Activated CD8-positive, alpha-beta memory T cell treated with anti-CD3 and anti-CD28 coated beads for 36 hours (primary cell): ENCODE measurements around the gene UBE2G1. TPM values are rescaled to one million over a fixed set of nuclear protein-coding genes. Genes with fewer than 3 reads are reported as not detected.
"Not testable (repeated sequence)": the region's sequence is repeated elsewhere in the genome, so short reads cannot be mapped to it uniquely, and the experiment has no call there.

Source experiments
- CTCF ChIA-PET: fragments of 350-600 bp; sonication (Branson Sonifier 250); formaldehyde crosslinking; loops from one replicate; lab custom pipeline; 2021; ENCODE audit warnings: antibody characterized with exemption; lab: Charles Lee
- POLR2A ChIA-PET: fragments of 350-600 bp; sonication (Branson Sonifier 250); formaldehyde crosslinking; loops from one replicate; lab custom pipeline; 2021; ENCODE audit warnings: antibody characterized with exemption; lab: Charles Lee
- total RNA-seq, 2 experiments: library from RNA; stranded (reverse); gene quantifications; one replicate each; pipeline ENCODE4 v1.2.3, GENCODE V29; 2021

UBE2G1 gene
- total RNA-seq, 2 experiments from 2014 or later, result 64.1 to 69.5 TPM

GRCh38 chr17:4350214-4350613, 16.3 kb downstream of the UBE2G1 start:
- CTCF ChIA-PET, result interaction anchor here (0.8 kb wide), 1 partner anchor 18 kb away, joined by 4 read pairs; no protein-coding TSS in a partner anchor
- POLR2A ChIA-PET, result not testable (repeated sequence)

GRCh38 chr17:4345581-4346252, 20.8 kb downstream of the UBE2G1 start:
- CTCF ChIA-PET, result interaction anchor here (2.1 kb wide), 1 partner anchor 41 kb away, joined by 6 read pairs; no protein-coding TSS in a partner anchor
- POLR2A ChIA-PET, result no interaction called here

GRCh38 chr17:4344926-4345325, 21.5 kb downstream of the UBE2G1 start:
- POLR2A ChIA-PET, result no interaction called here
- CTCF ChIA-PET, result interaction anchor here (1.2 to 2.1 kb wide), 2 partner anchors 40 to 129 kb away, joined by 3 to 6 read pairs; no protein-coding TSS in a partner anchor

- POLR2A ChIA-PET, result no interaction called here
- CTCF ChIA-PET, result no interaction called here
These were observed 23.9 kb downstream of the UBE2G1 start for GRCh38 chr17:4342535-4342934.

DNA sequence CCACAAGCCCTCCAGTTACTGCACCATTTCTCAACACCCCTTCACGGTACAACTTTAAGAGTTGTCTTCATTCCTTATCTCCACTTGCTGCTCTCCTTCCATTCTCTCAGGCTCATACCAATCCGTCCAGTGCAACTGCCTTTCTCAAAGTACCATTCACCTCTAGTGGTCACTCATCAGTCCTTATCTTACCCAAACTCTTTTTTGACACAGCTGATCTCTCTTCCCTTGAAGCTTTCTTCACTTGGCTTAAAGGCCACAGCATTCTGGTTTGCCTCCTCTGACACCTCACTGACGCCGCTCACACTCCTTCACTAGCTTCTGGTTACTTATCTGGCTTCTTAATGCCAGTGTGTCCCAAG, 24.9 kb downstream of the UBE2G1 start:
- ChIA-PET POLR2A (no interaction called here), CTCF (interaction anchor here (0.7 kb wide), 1 partner anchor 14 kb away, joined by 3 read pairs; no protein-coding TSS in a partner anchor)

- ChIA-PET POLR2A (no interaction called here), CTCF (interaction anchor here (0.7 kb wide), 1 partner anchor 14 kb away, joined by 3 read pairs; no protein-coding TSS in a partner anchor)
These were observed 25.4 kb downstream of the UBE2G1 start for GRCh38 chr17:4340914-4341615.

- ChIA-PET POLR2A (no interaction called here), CTCF (no interaction called here)
These were observed 31.5 kb downstream of the UBE2G1 start for GRCh38 chr17:4334776-4335584.

- ChIA-PET CTCF (no interaction called here), POLR2A (no interaction called here)
These were observed 32.1 kb downstream of the UBE2G1 start for GRCh38 chr17:4334332-4334731.

- POLR2A ChIA-PET, result no interaction called here
- CTCF ChIA-PET, result interaction anchor here (1.2 to 1.4 kb wide), 2 partner anchors 68 to 117 kb away, joined by 3 read pairs; no protein-coding TSS in a partner anchor
These were observed 33.4 kb downstream of the UBE2G1 start for GRCh38 chr17:4333041-4333440.

DNA sequence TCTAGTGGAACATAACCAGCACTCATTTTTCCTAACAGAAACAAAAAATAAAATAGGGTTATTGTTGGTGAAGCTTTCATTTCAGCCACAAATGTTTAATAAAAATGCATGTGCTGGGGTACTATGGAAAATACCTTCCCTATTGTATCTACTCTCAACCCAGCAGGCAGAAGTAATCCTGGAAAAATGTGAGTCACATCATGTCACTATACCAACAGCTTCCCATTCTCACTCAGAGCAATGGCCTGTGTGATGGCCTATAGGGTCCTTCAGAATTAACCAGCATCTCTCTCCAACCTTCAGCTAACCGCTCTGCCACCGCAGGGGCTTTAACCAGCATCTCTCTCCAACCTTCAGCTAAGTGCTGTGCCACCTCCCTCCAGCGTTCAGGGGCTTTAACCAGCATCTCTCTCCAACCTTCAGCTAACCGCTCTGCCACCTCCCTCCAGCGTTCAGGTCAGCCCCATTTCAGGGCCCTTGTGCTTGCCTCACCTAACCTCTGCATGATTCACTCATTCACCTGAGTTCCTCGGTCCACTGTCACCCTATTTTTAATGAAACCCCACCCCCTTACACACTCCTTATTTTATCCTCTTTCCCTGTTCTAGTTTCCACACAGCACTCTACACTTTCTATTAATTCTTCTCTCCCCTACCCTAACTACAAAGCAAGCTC, 34.0 kb downstream of the UBE2G1 start:
- POLR2A ChIA-PET, result no interaction called here
- CTCF ChIA-PET, result interaction anchor here (1.0 to 1.4 kb wide), 3 partner anchors 18 to 117 kb away, joined by 3 to 4 read pairs (median 3); no protein-coding TSS in a partner anchor

DNA sequence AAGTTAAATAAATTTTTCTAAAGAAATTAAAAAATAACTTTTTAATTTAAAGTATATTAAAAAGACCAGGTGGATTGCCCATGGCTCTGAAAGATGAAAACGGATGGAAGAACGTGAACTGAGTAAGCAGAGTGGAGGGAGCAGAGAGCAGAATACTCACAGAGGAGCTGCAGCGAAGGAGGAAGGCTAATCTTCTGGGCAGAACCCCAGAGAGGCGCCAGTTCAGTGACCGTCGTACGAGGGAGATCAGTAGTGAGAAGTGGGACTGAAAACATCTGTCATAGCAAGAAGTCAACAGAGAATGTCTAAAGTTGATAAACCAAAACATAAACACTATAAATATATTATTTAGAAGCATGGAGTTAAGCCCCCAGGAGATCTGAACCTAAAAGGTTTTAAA, 34.9 kb downstream of the UBE2G1 start:
- CTCF ChIA-PET, result interaction anchor here (1.0 to 1.4 kb wide), 2 partner anchors 19 to 116 kb away, joined by 3 to 4 read pairs; no protein-coding TSS in a partner anchor

DNA sequence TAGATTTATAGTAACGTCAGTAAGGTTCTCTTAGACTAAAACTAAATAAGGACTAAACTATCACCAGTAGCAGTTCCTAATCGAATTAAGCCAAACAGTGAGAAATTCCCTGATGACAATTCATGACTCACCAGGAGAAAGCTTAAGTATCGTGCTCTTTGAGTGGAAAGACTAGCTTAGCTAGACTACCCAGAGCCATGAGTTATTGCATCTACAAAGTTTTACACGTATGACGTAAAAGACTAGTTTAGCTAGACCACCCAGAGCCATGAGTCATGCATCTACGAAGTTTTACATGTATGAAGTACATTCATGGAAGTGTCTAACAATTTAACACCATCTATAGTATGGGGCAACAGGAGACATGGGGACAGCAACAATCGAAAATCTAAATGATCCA, 36.6 kb downstream of the UBE2G1 start:
- ChIA-PET POLR2A (no interaction called here), CTCF (interaction anchor here (0.6 kb wide), 1 partner anchor 24 kb away, joined by 3 read pairs; no protein-coding TSS in a partner anchor)

More for the DNA sequence above, 34.9 kb downstream of the UBE2G1 start:
- POLR2A ChIA-PET, result no interaction called here

DNA sequence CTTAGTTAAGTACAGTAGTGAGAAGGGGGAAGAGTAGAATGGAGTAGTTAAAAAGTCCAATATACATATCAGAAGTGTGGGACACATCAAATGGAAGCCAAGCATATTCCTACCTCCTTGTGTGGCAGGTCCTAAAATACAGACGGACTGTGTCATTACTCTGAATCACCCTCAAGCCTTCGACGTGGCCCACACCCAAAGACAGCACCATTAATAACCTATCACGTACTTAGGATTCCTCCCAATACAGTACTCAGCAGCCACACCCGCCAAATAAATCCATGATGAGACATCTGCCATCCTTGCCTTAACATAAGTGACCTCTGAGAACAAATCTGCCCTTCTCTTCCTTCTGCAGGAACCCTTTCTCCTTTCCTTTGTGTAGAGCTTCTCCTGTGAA, 38.9 kb downstream of the UBE2G1 start:
- ChIA-PET CTCF (interaction anchor here (1.2 kb wide), 1 partner anchor 11 kb away, joined by 4 read pairs; no protein-coding TSS in a partner anchor), POLR2A (no interaction called here)

DNA sequence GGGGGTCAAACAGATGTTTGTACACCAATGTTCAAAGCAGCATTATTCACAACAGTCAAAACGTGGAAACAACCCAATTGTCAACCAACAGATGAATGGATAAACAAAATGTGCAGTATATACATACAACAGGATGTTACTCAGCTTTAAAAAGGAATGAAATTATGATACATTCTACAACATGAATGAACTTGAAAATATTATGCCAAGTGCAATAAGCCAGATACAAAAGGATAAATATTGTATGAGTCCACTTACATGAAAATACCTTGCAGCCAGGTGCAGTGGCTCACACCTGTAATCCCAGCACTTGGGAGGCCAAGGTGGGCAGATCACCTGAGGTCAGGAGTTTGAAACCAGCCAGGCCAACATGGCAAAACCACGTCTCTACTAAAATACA, 39.9 kb downstream of the UBE2G1 start:
- POLR2A ChIA-PET, result no interaction called here
- CTCF ChIA-PET, result no interaction called here

DNA sequence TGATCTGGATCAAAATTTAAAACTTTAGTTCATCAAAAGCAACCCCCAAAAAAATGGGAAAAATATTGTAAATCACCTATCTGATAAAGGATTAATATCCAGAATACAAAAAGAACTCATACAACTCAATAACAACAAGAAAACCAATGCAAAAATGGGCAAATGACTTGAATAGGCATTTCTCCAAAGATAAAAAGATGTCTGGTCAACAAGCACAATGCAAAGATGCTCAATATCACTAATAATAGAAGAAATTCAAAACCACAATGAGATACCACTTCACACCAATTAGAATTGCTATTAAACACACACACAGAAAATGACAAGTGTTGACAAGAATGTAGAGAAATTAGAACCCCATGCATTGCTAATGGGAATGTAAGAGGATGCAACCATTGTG, 40.4 kb downstream of the UBE2G1 start:
- ChIA-PET CTCF (no interaction called here), POLR2A (no interaction called here)

DNA sequence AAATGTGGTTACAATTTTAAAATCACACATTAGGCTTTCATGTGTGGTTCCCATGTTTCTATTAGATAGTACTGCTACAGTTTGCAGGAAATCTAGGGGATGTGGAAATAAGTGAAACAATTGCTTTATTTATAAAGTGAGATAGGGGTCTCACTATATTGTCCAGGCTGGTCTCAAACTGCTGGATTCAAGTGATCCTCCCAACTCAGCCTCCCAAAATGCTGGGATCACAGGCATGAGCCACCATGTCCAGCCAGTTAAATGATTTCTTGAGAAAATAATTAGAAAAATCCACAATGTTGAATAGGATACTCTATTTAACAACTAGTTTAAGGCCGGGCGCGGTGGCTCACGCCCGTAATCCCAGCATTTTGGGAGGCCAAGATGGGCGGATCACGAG, 42.0 kb downstream of the UBE2G1 start:
- ChIA-PET CTCF (no interaction called here), POLR2A (no interaction called here)

DNA sequence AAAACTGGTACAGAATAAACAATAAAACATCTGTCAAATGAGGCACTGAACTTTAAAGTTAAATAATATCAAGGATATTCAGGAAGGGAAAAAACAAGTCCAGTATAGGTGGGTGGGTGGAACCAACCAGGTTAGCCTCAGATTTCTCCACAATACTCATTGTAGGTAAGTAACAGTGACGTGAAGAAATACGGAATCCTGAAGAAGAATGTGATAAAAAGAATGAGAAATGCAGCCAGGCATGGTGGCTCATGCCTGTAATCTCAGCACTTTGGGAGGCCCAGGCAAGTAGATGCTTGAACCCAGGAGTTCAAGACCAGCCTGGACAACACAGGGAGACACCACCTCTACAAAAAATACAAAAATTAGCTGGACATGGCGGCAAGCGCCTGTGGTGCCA, 47.3 kb downstream of the UBE2G1 start:
- ChIA-PET POLR2A (no interaction called here), CTCF (no interaction called here)

DNA sequence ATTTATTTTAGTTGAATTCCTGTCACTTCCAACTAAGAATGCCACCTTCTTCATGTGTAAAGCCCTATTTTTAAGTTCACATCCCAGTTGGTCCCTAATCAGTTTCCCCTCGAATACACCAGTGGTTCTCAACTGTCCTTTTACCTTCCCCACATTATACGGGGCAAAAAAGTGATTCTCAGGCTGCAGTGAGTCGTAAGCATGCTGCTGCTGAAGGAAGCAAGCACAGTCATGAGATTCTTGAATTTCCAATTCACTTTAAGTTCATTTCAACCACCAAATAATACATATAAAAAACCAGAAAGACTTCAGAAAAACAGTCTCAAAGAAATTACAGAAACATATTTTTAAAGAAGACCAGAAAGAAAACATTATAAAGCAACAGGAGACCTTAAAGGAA, 47.9 kb downstream of the UBE2G1 start:
- POLR2A ChIA-PET, result no interaction called here
- CTCF ChIA-PET, result no interaction called here

DNA sequence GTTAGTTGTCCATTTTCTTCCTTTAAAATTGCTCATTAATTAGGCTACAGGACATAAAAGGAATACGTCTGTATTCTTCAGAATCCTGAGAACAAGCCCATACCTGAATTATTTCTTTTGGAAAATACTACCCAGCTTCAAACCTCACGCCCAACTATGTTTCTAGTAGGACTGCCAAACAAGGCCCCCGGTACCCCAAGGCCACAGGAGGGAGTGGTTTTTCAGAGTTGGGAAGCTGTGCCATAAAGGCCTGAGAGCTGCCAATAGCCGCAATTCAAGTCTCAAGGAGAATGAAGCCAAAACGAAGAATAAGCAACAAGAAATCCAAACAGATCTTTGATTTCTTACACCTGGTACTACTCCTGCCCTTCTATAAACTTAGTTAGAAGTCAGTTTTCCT, 48.3 kb downstream of the UBE2G1 start:
- POLR2A ChIA-PET, result no interaction called here

More for the DNA sequence above, 48.3 kb downstream of the UBE2G1 start:
- CTCF ChIA-PET, result no interaction called here
